A673 (cell line): Measurements from ENCODE around the gene TPD52L2.

Experiments used
- EZH2 ChIP-seq: fragments of 200-600 bp; sonication (generic); IDR thresholded peaks from 2 replicates; pipeline ENCODE4 v1.6.1; 2017; ENCODE audit warnings: borderline replicate concordance, low read depth, mild to moderate bottlenecking, mixed read lengths, antibody characterized with exemption, low read length; ENCODE audit not compliant: poor library complexity, severe bottlenecking
- TF ChIP-seq, protein P1 (sequence below): fragments of 300-800, 200-600 bp; sonication (generic); conservative IDR thresholded peaks from 2 replicates; pipeline ENCODE4 v1.5.1; 2017; ENCODE audit warnings: low read depth, mild to moderate bottlenecking, antibody characterized with exemption, low read length, moderate library complexity, mixed read lengths

DNA sequence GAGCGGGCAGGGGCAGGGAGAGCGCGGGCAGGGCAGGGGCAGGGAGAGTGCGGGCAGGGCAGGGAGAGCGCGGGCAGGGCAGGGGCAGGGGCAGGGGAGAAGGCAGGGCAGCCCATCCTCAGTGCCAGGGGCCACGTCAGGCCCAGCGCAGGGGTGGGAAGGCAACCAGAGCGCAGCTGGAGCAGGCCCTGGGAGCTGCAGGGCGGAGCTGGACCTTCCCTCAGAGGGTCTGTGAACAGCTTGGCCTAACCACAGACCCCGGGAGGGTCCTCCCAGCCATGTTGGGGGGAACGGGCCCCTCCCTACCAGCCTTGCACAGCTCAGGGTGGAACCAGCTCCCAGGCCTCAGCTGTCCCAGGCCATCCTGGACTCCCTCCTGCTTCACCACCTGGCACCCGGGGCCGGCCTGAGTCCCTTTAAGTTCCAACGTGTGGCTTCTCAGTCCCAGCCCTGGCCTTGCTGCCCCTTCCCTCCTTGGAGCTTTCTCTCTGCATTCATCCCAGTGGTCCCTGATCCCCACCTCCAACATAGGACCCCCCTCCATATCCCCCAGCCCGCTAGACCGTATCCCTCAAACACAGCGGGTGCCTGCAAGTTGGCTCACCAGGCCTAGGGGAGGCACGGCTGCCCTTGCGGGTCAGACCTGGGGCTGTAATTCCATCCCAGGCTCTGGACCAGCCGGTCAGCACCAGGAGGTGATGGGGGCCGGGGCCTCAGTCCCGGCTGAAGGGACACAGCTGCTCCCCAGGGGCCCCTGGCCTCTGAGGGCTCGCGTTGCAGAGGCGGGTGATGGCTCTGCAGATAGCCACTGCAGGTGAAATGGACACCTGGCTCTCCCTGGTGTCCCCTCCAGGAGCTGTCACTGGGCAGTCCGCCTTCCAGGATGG lies 28.4 kb upstream of the TPD52L2 start:
- TF ChIP-seq, protein P1, sequence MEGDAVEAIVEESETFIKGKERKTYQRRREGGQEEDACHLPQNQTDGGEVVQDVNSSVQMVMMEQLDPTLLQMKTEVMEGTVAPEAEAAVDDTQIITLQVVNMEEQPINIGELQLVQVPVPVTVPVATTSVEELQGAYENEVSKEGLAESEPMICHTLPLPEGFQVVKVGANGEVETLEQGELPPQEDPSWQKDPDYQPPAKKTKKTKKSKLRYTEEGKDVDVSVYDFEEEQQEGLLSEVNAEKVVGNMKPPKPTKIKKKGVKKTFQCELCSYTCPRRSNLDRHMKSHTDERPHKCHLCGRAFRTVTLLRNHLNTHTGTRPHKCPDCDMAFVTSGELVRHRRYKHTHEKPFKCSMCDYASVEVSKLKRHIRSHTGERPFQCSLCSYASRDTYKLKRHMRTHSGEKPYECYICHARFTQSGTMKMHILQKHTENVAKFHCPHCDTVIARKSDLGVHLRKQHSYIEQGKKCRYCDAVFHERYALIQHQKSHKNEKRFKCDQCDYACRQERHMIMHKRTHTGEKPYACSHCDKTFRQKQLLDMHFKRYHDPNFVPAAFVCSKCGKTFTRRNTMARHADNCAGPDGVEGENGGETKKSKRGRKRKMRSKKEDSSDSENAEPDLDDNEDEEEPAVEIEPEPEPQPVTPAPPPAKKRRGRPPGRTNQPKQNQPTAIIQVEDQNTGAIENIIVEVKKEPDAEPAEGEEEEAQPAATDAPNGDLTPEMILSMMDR, result no peak
- TF ChIP-seq EZH2, result no peak
